Nephron progenitor cell (in vitro differentiated cells): ENCODE measurements around the gene CTNNA2.

Experiments
- DNase-seq: peaks from one replicate; pipeline ENCODE4 v3.0.0; 2021
- H3K27ac Mint-ChIP-seq: 2 replicates; pipeline ENCODE4 v1.8.0; 2021; ENCODE audit warnings: mild to moderate bottlenecking, moderate library complexity, mixed read lengths
- H3K27me3 Mint-ChIP-seq: 2 replicates; pipeline ENCODE4 v1.8.0; 2021; ENCODE audit warnings: mild to moderate bottlenecking, low read depth, mixed read lengths; ENCODE audit not compliant: poor library complexity
- H3K36me3 Mint-ChIP-seq: 2 replicates; pipeline ENCODE4 v1.8.0; 2021; ENCODE audit warnings: low read depth, mixed read lengths
- H3K4me1 Mint-ChIP-seq: 2 replicates; pipeline ENCODE4 v1.8.0; 2021; ENCODE audit warnings: mixed read lengths
- H3K4me3 Mint-ChIP-seq: 2 replicates; pipeline ENCODE4 v1.8.0; 2021; ENCODE audit warnings: mild to moderate bottlenecking, moderate library complexity, mixed read lengths
- H3K9me3 Mint-ChIP-seq: 2 replicates; pipeline ENCODE4 v1.8.0; 2021; ENCODE audit warnings: mild to moderate bottlenecking, moderate library complexity, mixed read lengths
- TF ChIP-seq, protein P1 (sequence below): fragments of 200-600 bp; sonication (generic); IDR thresholded peaks from 2 replicates; pipeline ENCODE4 v1.5.0; 2021; ENCODE audit warnings: antibody characterized with exemption

Gene CTNNA2

GRCh38 chr2:79713131-79713785, 200.4 kb downstream of the CTNNA2 start:
- Mint-ChIP-seq H3K4me3 (no peak overlapping the region), H3K36me3 (peaks cover 3% of the 10 kb centered on the region), H3K27ac (no peak overlapping the region), H3K27me3 (no peaks in the 10 kb centered on the region), H3K9me3 (peaks cover 8% of the 10 kb centered on the region), H3K4me1 (peaks cover 12% of the 10 kb centered on the region)
- TF ChIP-seq, protein P1, sequence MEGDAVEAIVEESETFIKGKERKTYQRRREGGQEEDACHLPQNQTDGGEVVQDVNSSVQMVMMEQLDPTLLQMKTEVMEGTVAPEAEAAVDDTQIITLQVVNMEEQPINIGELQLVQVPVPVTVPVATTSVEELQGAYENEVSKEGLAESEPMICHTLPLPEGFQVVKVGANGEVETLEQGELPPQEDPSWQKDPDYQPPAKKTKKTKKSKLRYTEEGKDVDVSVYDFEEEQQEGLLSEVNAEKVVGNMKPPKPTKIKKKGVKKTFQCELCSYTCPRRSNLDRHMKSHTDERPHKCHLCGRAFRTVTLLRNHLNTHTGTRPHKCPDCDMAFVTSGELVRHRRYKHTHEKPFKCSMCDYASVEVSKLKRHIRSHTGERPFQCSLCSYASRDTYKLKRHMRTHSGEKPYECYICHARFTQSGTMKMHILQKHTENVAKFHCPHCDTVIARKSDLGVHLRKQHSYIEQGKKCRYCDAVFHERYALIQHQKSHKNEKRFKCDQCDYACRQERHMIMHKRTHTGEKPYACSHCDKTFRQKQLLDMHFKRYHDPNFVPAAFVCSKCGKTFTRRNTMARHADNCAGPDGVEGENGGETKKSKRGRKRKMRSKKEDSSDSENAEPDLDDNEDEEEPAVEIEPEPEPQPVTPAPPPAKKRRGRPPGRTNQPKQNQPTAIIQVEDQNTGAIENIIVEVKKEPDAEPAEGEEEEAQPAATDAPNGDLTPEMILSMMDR: no peak
- DNase-seq: no peak

DNA sequence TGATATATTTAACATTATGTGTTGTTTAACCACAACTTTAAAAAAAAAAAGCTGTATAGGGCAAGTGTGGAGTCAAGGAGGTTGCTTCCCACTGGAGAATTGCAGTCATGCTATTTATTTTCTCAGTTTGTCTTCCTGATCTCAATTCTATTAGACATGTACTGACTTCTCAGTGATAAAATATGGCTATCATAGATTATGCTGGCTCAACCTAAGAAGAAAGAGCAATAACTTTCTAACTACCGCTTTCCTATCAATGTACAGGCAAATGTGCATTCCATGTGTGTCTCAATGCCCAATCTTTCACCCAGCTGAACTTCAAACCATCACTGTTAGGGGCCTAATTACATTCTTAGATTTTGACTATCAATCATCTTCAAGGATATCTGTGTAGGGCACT, 201.4 kb downstream of the CTNNA2 start:
- Mint-ChIP-seq H3K27me3 (no peaks in the 10 kb centered on the region), H3K27ac (no peak overlapping the region)

GRCh38 chr2:79715338-79715737, 202.5 kb downstream of the CTNNA2 start:
- H3K27ac Mint-ChIP-seq: no peak overlapping the region
- no peaks in the 10 kb centered on the region for H3K27me3 Mint-ChIP-seq

More for the DNA sequence above, 201.4 kb downstream of the CTNNA2 start:
- Mint-ChIP-seq H3K9me3 (peaks cover 8% of the 10 kb centered on the region), H3K4me3 (no peak overlapping the region), H3K36me3 (peaks cover 3% of the 10 kb centered on the region), H3K4me1 (peaks cover 11% of the 10 kb centered on the region)
- DNase-seq: no peak
- TF ChIP-seq, protein P1: no peak

DNA sequence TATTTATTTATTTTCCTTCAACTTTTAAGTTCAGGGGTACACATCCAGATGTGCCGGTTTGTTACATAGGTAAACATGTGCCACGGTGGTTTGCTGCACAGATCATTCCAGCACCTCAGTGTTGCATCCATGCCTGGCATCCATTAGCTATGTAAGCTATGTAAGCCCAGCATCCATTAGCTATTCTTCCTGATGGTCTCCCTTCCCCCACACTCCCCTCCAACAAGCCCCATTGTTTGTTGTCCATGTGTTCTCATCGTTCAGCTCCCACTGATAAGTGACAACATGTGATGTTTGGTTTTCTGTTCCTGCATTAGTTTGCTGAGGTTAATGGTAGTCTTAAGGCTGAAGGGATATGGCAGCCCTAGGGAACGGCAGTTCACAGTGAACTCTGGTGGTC, 203.4 kb downstream of the CTNNA2 start:
- no peak overlapping the region for H3K27ac Mint-ChIP-seq
- H3K36me3 Mint-ChIP-seq: peaks cover 8% of the 10 kb centered on the region
- no peaks in the 10 kb centered on the region for H3K27me3 Mint-ChIP-seq
- TF ChIP-seq, protein P1: no peak
- H3K4me1 Mint-ChIP-seq: peaks cover 11% of the 10 kb centered on the region
- DNase-seq: no peak
- H3K4me3 Mint-ChIP-seq: no peak overlapping the region
- H3K9me3 Mint-ChIP-seq: peaks cover 20% of the 10 kb centered on the region

More at GRCh38 chr2:79715338-79715737, 202.5 kb downstream of the CTNNA2 start:
- Mint-ChIP-seq H3K36me3 (peaks cover 8% of the 10 kb centered on the region), H3K9me3 (peaks cover 14% of the 10 kb centered on the region), H3K4me3 (no peak overlapping the region), H3K4me1 (peaks cover 11% of the 10 kb centered on the region)
- TF ChIP-seq, protein P1: no peak
- no peak for DNase-seq

DNA sequence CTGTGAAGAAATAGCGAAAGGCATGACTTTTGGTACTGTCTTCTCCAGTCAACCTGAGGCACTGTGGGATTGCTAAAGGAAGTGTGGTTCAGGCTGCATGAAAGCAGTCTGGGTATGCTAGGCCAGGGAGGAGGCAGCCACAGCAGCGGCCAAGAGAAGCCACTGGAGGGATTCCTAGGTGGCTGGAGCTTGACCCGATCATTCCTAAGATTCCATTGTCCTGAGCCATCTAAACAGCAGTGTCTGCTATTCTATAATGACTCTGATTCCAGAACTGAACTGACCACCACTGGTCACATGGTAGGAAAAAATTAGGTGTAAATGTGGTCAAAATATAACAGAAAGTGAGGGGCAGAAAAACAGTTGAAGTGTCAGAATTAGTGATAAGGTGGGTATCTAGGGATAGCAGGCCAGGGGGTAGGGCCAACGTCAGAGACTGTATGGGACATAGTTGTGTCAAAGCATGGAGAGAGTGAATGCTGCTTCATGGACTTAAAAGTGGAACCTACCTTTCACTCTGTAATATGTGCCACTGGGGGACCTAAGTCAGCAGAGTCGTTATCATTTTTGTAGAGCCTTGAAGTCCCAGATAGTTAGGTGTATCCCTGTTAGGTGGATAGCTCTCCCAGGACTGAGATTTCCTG, 204.6 kb downstream of the CTNNA2 start:
- H3K4me3 Mint-ChIP-seq: no peak overlapping the region
- peaks cover 11% of the 10 kb centered on the region for H3K4me1 Mint-ChIP-seq
- TF ChIP-seq, protein P1: no peak
- peaks cover 8% of the 10 kb centered on the region for H3K36me3 Mint-ChIP-seq
- no peaks in the 10 kb centered on the region for H3K27me3 Mint-ChIP-seq
- H3K9me3 Mint-ChIP-seq: peaks cover 20% of the 10 kb centered on the region
- peak; percentile 6 for DNase-seq
- no peak overlapping the region for H3K27ac Mint-ChIP-seq

GRCh38 chr2:79721061-79721460, 208.2 kb downstream of the CTNNA2 start:
- Mint-ChIP-seq H3K9me3 (peaks cover 12% of the 10 kb centered on the region), H3K27ac (no peak overlapping the region), H3K4me3 (no peak overlapping the region), H3K36me3 (peaks cover 5% of the 10 kb centered on the region), H3K27me3 (no peaks in the 10 kb centered on the region), H3K4me1 (peaks cover 11% of the 10 kb centered on the region)
- TF ChIP-seq, protein P1: no peak
- DNase-seq: no peak
